G401 (cell line): Measurements from ENCODE around the gene SRR. TPM values are rescaled to one million over a fixed set of nuclear protein-coding genes. Genes with fewer than 3 reads are reported as not detected.
A peak's percentile ranks its signal among the peaks of the same experiment; 100 is the strongest.
"Not testable (repeated sequence)": the region's sequence is repeated elsewhere in the genome, so short reads cannot be mapped to it uniquely, and the experiment has no call there.

Experiments used
- DNase-seq: peaks from one replicate; pipeline ENCODE4 v3.0.0-alpha.2; 2015; ENCODE audit warnings: low spot score
- in situ Hi-C: cut with HindIII; loops from 2 replicates; pipeline ENCODE4 v1.10.0; 2016; ENCODE audit warnings: low sequenced_read_pairs, mixed read lengths
- total RNA-seq: library from RNA; depleted of rRNA; stranded (reverse); fragments of >200 nt; shearing (Covaris generic); gene quantifications from 2 replicates; pipeline ENCODE4 v1.2.3, GENCODE V29; 2014

Gene SRR
- total RNA-seq, 1 experiment from 2014 or later, result 19.7 TPM

- peak; percentile 65 for DNase-seq
- in situ Hi-C loops, result no loop called here
These were observed 21.4 kb upstream of the SRR start for GRCh38 chr17:2282297-2282873.

DNA sequence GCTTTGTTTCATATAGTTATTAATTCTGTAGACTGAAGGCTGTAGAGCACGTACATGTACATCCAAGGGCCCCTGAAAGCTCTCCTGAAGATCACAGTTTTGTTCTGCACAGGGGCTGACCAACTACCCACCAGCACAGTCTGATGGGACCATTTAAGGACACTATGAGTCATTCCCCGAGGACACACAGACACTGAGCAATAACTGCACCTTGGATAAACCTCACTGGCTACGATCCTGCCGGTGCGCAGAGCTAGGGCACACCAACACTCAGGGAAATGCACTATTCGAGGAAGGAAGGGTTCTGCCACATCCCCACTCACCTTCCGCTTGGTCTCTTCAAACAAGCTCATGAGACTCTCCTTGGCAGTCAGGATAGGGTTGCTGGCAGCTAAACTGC is 20.4 kb upstream of the SRR start:
- DNase-seq, result no peak
- in situ Hi-C loops, result no loop called here

- in situ Hi-C loops, result no loop called here
These were observed 13.8 kb upstream of the SRR start for GRCh38 chr17:2289878-2290478.

GRCh38 chr17:2292100-2292499 is 11.7 kb upstream of the SRR start:
- DNase-seq, result no peak
- in situ Hi-C loops, result no loop called here

More at GRCh38 chr17:2289878-2290478, 13.8 kb upstream of the SRR start:
- no peak for DNase-seq

DNA sequence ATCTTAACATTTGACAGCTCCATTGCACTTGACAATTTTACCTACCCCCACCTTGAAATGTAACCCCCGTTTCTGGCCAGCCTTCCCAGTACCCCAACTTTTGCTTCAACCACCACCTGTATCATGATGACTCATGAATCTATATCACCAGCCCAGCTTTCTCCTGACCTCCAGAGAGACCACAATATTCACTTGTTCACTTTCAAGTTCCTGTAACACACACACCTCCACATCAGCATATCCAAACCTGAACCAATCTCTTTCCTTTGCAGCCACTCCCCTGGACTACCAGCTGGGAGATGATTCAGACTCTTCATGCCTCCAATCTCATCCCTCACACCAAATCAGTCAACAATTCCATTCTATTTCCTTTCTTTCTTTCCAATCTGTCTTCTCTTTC is 8.2 kb upstream of the SRR start:
- no peak for DNase-seq
- in situ Hi-C loops, result no loop called here

DNA sequence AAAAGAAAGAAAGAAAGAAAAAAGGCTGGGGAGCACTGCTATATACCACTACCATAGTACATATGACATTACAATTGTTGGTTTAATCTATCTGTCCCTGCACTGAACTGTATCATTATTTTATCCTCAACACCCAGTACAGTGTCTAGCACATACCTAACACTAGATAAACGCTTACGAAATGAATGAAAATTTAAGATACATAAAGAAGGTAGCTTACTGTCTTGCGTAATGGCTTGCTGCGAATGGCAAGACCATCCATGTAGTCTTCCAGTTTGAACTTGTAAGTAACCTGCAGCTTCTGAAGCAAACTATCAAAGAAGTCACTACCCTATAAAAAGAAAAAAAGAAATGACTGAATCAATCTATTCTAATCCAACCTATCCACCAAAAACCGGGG is 6.7 kb upstream of the SRR start:
- in situ Hi-C loops, result no loop called here

DNA sequence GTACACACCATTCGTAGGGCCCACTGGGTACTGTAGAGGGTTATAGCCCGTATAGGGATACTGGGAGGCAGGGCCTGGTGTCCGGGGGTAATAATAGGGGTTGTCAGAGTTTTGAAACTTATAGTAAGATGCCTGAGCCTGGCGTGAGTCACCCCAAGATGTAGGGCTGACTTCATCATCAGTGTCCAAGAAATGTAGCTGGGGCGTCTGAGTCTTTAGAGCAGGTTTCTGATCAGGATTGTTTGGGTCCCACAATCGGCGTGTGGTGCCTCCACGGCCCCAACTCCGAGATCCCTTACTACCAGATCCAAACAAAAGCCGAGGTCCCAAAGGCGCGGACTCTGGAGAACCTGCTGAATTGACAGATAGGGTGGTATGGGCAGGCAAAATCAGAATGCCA is 4.6 kb upstream of the SRR start:
- in situ Hi-C loops, result no loop called here
- DNase-seq, result no peak

More for the DNA sequence above, 6.7 kb upstream of the SRR start:
- no peak for DNase-seq

- in situ Hi-C loops, result no loop called here
- DNase-seq, result no peak
These were observed 4.0 kb upstream of the SRR start for GRCh38 chr17:2299756-2300155.

- in situ Hi-C loops, result no loop called here
- peak; percentile 16 for DNase-seq
These were observed 959 bp upstream of the SRR start for GRCh38 chr17:2302778-2303203.

- DNase-seq, result no peak
- in situ Hi-C loops, result no loop called here
These were observed 1.2 kb downstream of the SRR start for GRCh38 chr17:2304931-2305330.

- no peak for DNase-seq
- in situ Hi-C loops, result no loop called here
These were observed 5.8 kb downstream of the SRR start for GRCh38 chr17:2309338-2310154.

GRCh38 chr17:2312736-2313135 is 9.0 kb downstream of the SRR start:
- DNase-seq, result no peak
- in situ Hi-C loops, result no loop called here

- in situ Hi-C loops, DNase-seq: not testable (repeated sequence)
These were observed 13.1 kb downstream of the SRR start for GRCh38 chr17:2316916-2317205.

DNA sequence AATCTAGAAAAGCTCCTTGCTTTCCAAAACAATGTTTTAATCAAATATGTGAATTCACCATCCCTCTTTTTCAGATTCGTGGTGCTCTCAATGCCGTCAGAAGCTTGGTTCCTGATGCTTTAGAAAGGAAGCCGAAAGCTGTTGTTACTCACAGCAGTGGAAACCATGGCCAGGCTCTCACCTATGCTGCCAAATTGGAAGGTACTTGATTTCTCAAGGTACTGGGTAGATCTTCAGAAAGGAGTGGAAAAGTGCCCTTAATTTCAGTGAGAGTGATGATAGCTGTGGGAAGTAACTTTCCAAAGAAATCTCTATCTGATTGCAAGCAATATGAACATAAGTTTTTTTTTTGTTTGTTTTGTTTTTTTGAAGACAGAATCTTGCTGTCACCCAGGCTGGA is 14.0 kb downstream of the SRR start:
- DNase-seq, result no peak
- in situ Hi-C loops, result no loop called here

DNA sequence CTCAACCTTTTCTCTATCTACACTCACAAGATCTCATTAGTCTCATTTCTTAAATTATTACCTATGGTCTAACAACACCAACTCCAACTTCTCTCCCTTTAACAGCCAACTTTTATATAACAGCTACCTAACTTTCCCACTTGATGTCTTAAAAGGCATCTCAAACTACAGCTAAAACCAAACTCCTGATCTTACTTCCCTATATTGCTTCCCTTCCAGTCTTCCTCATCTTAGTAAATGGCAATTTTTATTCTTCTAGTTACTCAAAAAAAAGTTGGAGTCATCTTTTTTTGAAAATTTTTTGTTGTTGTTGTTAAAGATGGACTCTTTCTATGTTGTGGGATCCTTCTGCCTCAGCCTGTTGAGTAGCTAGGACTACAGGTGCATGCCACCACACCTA is 15.3 kb downstream of the SRR start:
- in situ Hi-C loops, result no loop called here
- no peak for DNase-seq

DNA sequence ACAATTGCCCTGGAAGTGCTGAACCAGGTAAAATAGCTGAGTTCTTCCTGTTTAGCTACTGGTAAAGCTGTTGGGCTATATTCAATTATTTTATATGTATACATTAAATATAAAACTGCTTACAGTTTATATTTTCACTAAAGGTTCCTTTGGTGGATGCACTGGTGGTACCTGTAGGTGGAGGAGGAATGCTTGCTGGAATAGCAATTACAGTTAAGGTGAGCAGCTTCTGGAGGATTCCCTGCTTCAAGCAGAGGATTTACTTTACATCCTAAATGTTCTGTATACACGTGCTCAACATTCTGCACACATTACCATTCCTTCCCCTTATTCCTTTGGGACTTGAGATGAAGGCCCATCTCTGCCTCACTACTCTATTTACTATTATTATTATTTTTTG is 17.6 kb downstream of the SRR start:
- DNase-seq, result no peak
- in situ Hi-C loops, result no loop called here

GRCh38 chr17:2323629-2324314 is 20.0 kb downstream of the SRR start:
- in situ Hi-C loops, result no loop called here
- no peak for DNase-seq

GRCh38 chr17:2331303-2331702 is 27.6 kb downstream of the SRR start:
- in situ Hi-C loops, result no loop called here
- DNase-seq, result no peak

DNA sequence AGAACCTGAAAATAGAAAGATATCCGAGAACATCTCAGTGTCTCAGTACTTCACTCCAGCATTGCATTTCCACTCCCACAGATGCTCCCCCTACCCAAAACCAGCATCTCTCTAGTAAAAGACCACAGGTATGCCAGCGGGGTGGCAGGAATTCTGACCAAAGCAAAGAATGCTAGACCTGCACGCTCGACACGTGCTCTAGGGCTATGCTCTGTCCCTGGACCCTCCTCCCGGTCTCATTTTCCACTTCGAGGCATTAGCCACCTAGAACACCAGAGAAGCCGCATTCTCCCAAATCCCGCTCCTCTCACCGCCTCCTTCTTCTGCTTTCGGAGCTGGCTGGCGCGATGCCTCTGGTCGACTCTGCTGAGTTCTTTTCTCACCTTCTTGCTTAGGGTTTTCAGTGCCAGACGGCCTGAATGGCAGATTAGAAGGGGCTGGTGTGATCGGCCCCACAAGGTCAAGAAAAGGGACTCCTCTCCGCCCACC is 32.0 kb downstream of the SRR start:
- DNase-seq, result no peak
- in situ Hi-C loops, result no loop called here

GRCh38 chr17:2336215-2336851 is 32.6 kb downstream of the SRR start, which contains the start of gene TSR1:
TSR1 (minus strand) TSS chr17:2336457; CDS start chr17:2336427, 30 bp downstream.
- in situ Hi-C loops, result no loop called here
- DNase-seq, result peak; percentile 93
